ENCODE data around the gene SPAG8. TPM values are rescaled to one million over a fixed set of nuclear protein-coding genes. Genes with fewer than 3 reads are reported as not detected.

Gene SPAG8
- total RNA-seq, 1 experiment from 2014 or later, result 0.29 TPM

- peaks cover 4% of the 10 kb centered on the region for H3K36me3 Mint-ChIP-seq (ENCODE audit: insufficient read depth, unreplicated experiment)
- ChIA-PET POLR2A (no interaction called here), CTCF (interaction anchor here (2.1 kb wide), 1 partner anchor 23 kb away, joined by 8 read pairs; no protein-coding TSS in a partner anchor)
- H3K27ac Mint-ChIP-seq (ENCODE audit: unreplicated experiment), result no peak overlapping the region
- intact Hi-C loops (cut with micrococcal nuclease; ENCODE audit: unreplicated experiment), result no loop called here
- Histone ChIP-seq H3K4me1 (peaks cover 14% of the 10 kb centered on the region), H3K27me3 (replicated peaks; ENCODE audit: control insufficient read depth, insufficient read depth, low read length) (no peaks in the 10 kb centered on the region), H3K36me3 (ENCODE audit: control insufficient read depth, insufficient read depth, low read length) (peaks cover 3% of the 10 kb centered on the region; the same call in 1 of the 2 replicates), H3K9me3 (no peaks in the 10 kb centered on the region), H3K4me3 (ENCODE audit: low read depth, low read length) (no peak overlapping the region)
- no TSS peak for BruUV-seq (replicated peaks)
- no peaks in the 10 kb centered on the region for H3K9me3 Mint-ChIP-seq (ENCODE audit: unreplicated experiment)
- no peaks in the 10 kb centered on the region for H3K27me3 Mint-ChIP-seq (ENCODE audit: insufficient read depth, unreplicated experiment)
- DNase-seq, result no peak
- peaks cover 23% of the 10 kb centered on the region for H3K4me1 Mint-ChIP-seq (ENCODE audit: low read depth, unreplicated experiment)
- H3K4me3 Mint-ChIP-seq (ENCODE audit: unreplicated experiment), result no peak overlapping the region
- TF ChIP-seq CTCF (IDR thresholded peaks at IDR 0.05; ENCODE audit: insufficient read depth in 1 of 2, low read depth in 1 of 2, low read length in 1 of 2, severe bottlenecking in 1 of 2, unreplicated experiment in 1 of 2), result no peak
Measured at GRCh38 chr9:35836595-35836994, 24.5 kb upstream of the SPAG8 start.

- peaks cover 5% of the 10 kb centered on the region for H3K36me3 Mint-ChIP-seq (ENCODE audit: insufficient read depth, unreplicated experiment)
- no peak for TF ChIP-seq CTCF (IDR thresholded peaks at IDR 0.05; ENCODE audit: insufficient read depth in 1 of 2, low read depth in 1 of 2, low read length in 1 of 2, severe bottlenecking in 1 of 2, unreplicated experiment in 1 of 2)
- intact Hi-C loops (cut with micrococcal nuclease; ENCODE audit: unreplicated experiment), result no loop called here
- Histone ChIP-seq H3K36me3 (ENCODE audit: control insufficient read depth, insufficient read depth, low read length) (peaks cover 3% of the 10 kb centered on the region; the same call in 1 of the 2 replicates), H3K4me1 (peaks cover 14% of the 10 kb centered on the region), H3K4me3 (ENCODE audit: low read depth, low read length) (no peak overlapping the region), H3K9me3 (no peaks in the 10 kb centered on the region), H3K27me3 (replicated peaks; ENCODE audit: control insufficient read depth, insufficient read depth, low read length) (no peaks in the 10 kb centered on the region)
- BruUV-seq (replicated peaks), result no TSS peak
- H3K27me3 Mint-ChIP-seq (ENCODE audit: insufficient read depth, unreplicated experiment), result no peaks in the 10 kb centered on the region
- H3K27ac Mint-ChIP-seq (ENCODE audit: unreplicated experiment), result no peak overlapping the region
- ChIA-PET CTCF (interaction anchor here (0.9 to 2.1 kb wide), 6 partner anchors 10 to 70 kb away, joined by 3 to 8 read pairs (median 4); partner anchors contain the start of gene SPAG8), POLR2A (no interaction called here)
- H3K4me1 Mint-ChIP-seq (ENCODE audit: low read depth, unreplicated experiment), result peaks cover 23% of the 10 kb centered on the region
- H3K4me3 Mint-ChIP-seq (ENCODE audit: unreplicated experiment), result no peak overlapping the region
- DNase-seq, result peak in 1 of 2 experiments; percentile 12
- H3K9me3 Mint-ChIP-seq (ENCODE audit: unreplicated experiment), result no peaks in the 10 kb centered on the region
Measured at GRCh38 chr9:35835766-35836165, 23.7 kb upstream of the SPAG8 start.

- H3K27me3 ChIP-seq (replicated peaks; ENCODE audit: control insufficient read depth, insufficient read depth, low read length), result no peaks in the 10 kb centered on the region
- Mint-ChIP-seq H3K27ac (ENCODE audit: unreplicated experiment) (no peak overlapping the region), H3K4me3 (ENCODE audit: unreplicated experiment) (no peak overlapping the region), H3K27me3 (ENCODE audit: insufficient read depth, unreplicated experiment) (no peaks in the 10 kb centered on the region), H3K4me1 (ENCODE audit: low read depth, unreplicated experiment) (peaks cover 18% of the 10 kb centered on the region), H3K9me3 (ENCODE audit: unreplicated experiment) (no peaks in the 10 kb centered on the region), H3K36me3 (ENCODE audit: insufficient read depth, unreplicated experiment) (peaks cover 7% of the 10 kb centered on the region)
- POLR2A ChIA-PET, result no interaction called here
- H3K4me1 ChIP-seq, result peaks cover 14% of the 10 kb centered on the region
- H3K9me3 ChIP-seq, result no peaks in the 10 kb centered on the region
- no peak for DNase-seq
- CTCF ChIA-PET, result interaction anchor here (0.9 to 2.1 kb wide), 6 partner anchors 9 to 70 kb away, joined by 3 to 8 read pairs (median 4); partner anchors contain the start of gene SPAG8
- no peak overlapping the region for H3K4me3 ChIP-seq (ENCODE audit: low read depth, low read length)
- no peak for TF ChIP-seq CTCF (IDR thresholded peaks at IDR 0.05; ENCODE audit: insufficient read depth in 1 of 2, low read depth in 1 of 2, low read length in 1 of 2, severe bottlenecking in 1 of 2, unreplicated experiment in 1 of 2)
- intact Hi-C loops (cut with micrococcal nuclease; ENCODE audit: unreplicated experiment), result no loop called here
- no TSS peak for BruUV-seq (replicated peaks)
- H3K36me3 ChIP-seq (ENCODE audit: control insufficient read depth, insufficient read depth, low read length), result peaks cover 3% of the 10 kb centered on the region; the same call in 1 of the 2 replicates
Measured at GRCh38 chr9:35835216-35835632, 23.2 kb upstream of the SPAG8 start.
